ENCODE results near the gene GRAP2. TPM values are rescaled to one million over a fixed set of nuclear protein-coding genes. Genes with fewer than 3 reads are reported as not detected.

The GRAP2 gene
- total and polyA plus RNA-seq, 2 donors (not counting 3 experiments of a cell fraction or from before 2014, with no cell fraction given), result 0.04 TPM; not detected in 1

DNA sequence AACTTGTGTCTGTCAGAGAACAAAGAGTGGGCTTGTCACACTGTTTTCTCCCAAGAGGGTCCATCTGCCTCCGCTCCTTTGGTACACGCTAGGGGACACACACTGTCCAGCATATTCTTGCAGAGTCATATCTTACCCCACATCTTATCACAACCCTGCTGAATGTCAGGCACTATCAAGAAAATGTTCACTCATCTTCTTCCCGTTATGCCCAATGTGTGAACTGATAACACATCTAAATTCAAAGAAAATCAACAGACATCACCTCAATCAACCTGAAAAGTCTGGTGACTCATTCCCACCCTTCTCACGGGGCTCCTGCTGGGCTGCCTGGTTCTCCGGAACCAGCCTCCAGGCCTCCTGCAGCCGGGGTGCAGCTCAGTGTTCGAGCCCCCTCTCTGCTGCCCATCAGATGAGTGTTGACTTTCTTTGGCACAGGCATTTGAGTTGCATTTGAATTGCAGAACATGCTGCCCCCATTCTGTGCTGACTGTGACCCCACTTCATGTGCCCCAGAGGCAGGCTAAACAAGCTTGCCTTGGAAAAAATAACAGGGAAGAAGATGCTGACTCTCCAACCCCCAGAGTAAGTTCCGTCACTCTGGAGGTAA, 19.4 kb downstream of the GRAP2 start:
- Histone ChIP-seq H3K4me1 (ENCODE audit: control insufficient read depth, extremely low read depth, insufficient read depth, low read length) (no peaks in the 10 kb centered on the region), H3K36me3 (ENCODE audit: control insufficient read depth in 2 of 2, extremely low read depth in 1 of 2, insufficient read depth in 2 of 2, low read length in 2 of 2) (no peaks in the 10 kb centered on the region), H4K20me1 (replicated peaks; ENCODE audit: control insufficient read depth, extremely low read depth, insufficient read depth, low read length) (no peaks in the 10 kb centered on the region), H2AFZ (ENCODE audit: low read depth, low read length) (no peak overlapping the region), H3K79me2 (ENCODE audit: control insufficient read depth, insufficient read depth, low read length) (no peaks in the 10 kb centered on the region), H3K4me3 (replicated peaks in 1 of 3; ENCODE audit: insufficient read depth in 1 of 3, low read depth in 1 of 3, low read length in 3 of 3) (no peak overlapping the region), H3K9ac (replicated peaks; ENCODE audit: extremely low read depth, insufficient read depth, low read length) (no peak overlapping the region), H3K27ac (ENCODE audit: insufficient read depth, low read depth, low read length) (no peak overlapping the region), H3K9me3 (replicated peaks; ENCODE audit: control insufficient read depth, insufficient read depth, low read length) (no peaks in the 10 kb centered on the region), H3K4me2 (ENCODE audit: insufficient read depth, low read length) (no peak overlapping the region), H3K9me1 (replicated peaks; ENCODE audit: control insufficient read depth, extremely low read depth, insufficient read depth, low read length) (no peaks in the 10 kb centered on the region), H3K27me3 (ENCODE audit: control insufficient read depth in 2 of 2, insufficient read depth in 2 of 2, low read length in 2 of 2) (peaks cover 12 to 23% of the 10 kb centered on the region in 2 experiments)
- FAIRE-seq (no peak), DNase-seq (ENCODE audit: low read depth, low spot score) (no peak)
- ChIA-PET CTCF (interaction anchor here (1.2 kb wide), 2 partner anchors 13 to 104 kb away, joined by 4 to 6 read pairs; no protein-coding TSS in a partner anchor), POLR2A (no interaction called here)
- intact Hi-C loops (cut with micrococcal nuclease) (no loop called here), dilution Hi-C loops (cut with MboI; ENCODE audit: extremely low pct_ligation_motif_present, low sequenced_read_pairs) (no loop called here)
- no peak for TF ChIP-seq EZH2 (IDR thresholded peaks at IDR 0.05; ENCODE audit: borderline replicate concordance, low read depth, low read length, severe bottlenecking)
- TF ChIP-seq, protein P1, sequence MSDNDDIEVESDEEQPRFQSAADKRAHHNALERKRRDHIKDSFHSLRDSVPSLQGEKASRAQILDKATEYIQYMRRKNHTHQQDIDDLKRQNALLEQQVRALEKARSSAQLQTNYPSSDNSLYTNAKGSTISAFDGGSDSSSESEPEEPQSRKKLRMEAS (IDR thresholded peaks at IDR 0.05; ENCODE audit: insufficient read depth, insufficient read length), result no peak
- TF ChIP-seq POLR2AphosphoS5 (IDR thresholded peaks at IDR 0.05; ENCODE audit: insufficient read depth, low read depth, low read length), result no peak
- no TSS peak for BruUV-seq (replicated peaks)

DNA sequence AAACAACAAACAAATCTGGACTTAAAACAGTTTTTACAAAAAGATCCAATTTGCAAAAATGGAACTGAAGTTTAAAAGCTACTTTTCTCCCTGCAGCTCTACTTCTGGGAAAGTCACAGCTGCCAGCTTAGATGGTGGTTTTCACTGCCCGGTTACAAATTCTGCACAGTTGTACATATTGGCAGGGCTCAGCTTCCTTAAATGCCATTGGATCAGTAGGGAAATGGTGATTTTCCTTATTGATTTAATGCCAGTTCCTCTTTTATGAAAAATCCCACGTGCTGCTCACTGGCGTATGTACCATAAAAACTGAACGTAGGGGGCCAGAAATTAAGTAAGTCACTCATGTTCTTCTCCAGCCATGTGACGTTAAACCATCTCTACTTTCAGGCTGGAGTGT, 22.8 kb downstream of the GRAP2 start:
- intact Hi-C loops (cut with micrococcal nuclease), result no loop called here
- POLR2A ChIA-PET, result no interaction called here
- BruUV-seq (replicated peaks), result no TSS peak

More for the DNA sequence above, 22.8 kb downstream of the GRAP2 start:
- TF ChIP-seq, protein P1 (IDR thresholded peaks at IDR 0.05; ENCODE audit: insufficient read depth, insufficient read length), result no peak
- no peak for TF ChIP-seq JUN (IDR thresholded peaks at IDR 0.05; ENCODE audit: borderline replicate concordance, insufficient read depth, insufficient read length, low read depth)
- TF ChIP-seq GATA2 (IDR thresholded peaks at IDR 0.05; ENCODE audit: insufficient read depth, insufficient read length, low read depth, low read length), result no peak
- TF ChIP-seq, protein P2, sequence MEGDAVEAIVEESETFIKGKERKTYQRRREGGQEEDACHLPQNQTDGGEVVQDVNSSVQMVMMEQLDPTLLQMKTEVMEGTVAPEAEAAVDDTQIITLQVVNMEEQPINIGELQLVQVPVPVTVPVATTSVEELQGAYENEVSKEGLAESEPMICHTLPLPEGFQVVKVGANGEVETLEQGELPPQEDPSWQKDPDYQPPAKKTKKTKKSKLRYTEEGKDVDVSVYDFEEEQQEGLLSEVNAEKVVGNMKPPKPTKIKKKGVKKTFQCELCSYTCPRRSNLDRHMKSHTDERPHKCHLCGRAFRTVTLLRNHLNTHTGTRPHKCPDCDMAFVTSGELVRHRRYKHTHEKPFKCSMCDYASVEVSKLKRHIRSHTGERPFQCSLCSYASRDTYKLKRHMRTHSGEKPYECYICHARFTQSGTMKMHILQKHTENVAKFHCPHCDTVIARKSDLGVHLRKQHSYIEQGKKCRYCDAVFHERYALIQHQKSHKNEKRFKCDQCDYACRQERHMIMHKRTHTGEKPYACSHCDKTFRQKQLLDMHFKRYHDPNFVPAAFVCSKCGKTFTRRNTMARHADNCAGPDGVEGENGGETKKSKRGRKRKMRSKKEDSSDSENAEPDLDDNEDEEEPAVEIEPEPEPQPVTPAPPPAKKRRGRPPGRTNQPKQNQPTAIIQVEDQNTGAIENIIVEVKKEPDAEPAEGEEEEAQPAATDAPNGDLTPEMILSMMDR (IDR thresholded peaks at IDR 0.05; ENCODE audit: extremely low read depth in 1 of 2, insufficient read depth in 1 of 2, low read depth in 1 of 2, low read length in 2 of 2), result no peak
- TF ChIP-seq POLR2AphosphoS5 (IDR thresholded peaks at IDR 0.05; ENCODE audit: insufficient read depth, low read depth, low read length), result no peak
- TF ChIP-seq MYC (IDR thresholded peaks at IDR 0.05; ENCODE audit: low read depth, low read length), result no peak
- TF ChIP-seq EZH2 (IDR thresholded peaks at IDR 0.05; ENCODE audit: borderline replicate concordance, low read depth, low read length, severe bottlenecking), result no peak
- no peak for TF ChIP-seq POLR2A (IDR thresholded peaks at IDR 0.05; ENCODE audit: low read depth, low read length)
- TF ChIP-seq FOS (IDR thresholded peaks at IDR 0.05; ENCODE audit: borderline replicate concordance, insufficient read depth, low read length), result no peak
- H3K36me3 ChIP-seq (ENCODE audit: control insufficient read depth in 2 of 2, extremely low read depth in 1 of 2, insufficient read depth in 2 of 2, low read length in 2 of 2), result no peaks in the 10 kb centered on the region
- CTCF ChIA-PET, result interaction anchor here (1.9 to 2.1 kb wide), 2 partner anchors 9 to 101 kb away, joined by 6 to 14 read pairs; no protein-coding TSS in a partner anchor
- H3K9me1 ChIP-seq (replicated peaks; ENCODE audit: control insufficient read depth, extremely low read depth, insufficient read depth, low read length), result no peaks in the 10 kb centered on the region
- H3K4me3 ChIP-seq (replicated peaks in 1 of 3; ENCODE audit: insufficient read depth in 1 of 3, low read depth in 1 of 3, low read length in 3 of 3), result no peak overlapping the region
- H3K4me1 ChIP-seq (ENCODE audit: control insufficient read depth, extremely low read depth, insufficient read depth, low read length), result no peaks in the 10 kb centered on the region
- H3K4me2 ChIP-seq (ENCODE audit: insufficient read depth, low read length), result no peak overlapping the region
- H3K27me3 ChIP-seq (ENCODE audit: control insufficient read depth in 2 of 2, insufficient read depth in 2 of 2, low read length in 2 of 2), result peaks cover 19 to 25% of the 10 kb centered on the region in 2 experiments
- FAIRE-seq (no peak), DNase-seq (ENCODE audit: low read depth, low spot score) (no peak)
- dilution Hi-C loops (cut with MboI; ENCODE audit: extremely low pct_ligation_motif_present, low sequenced_read_pairs), result no loop called here
- H3K9ac ChIP-seq (replicated peaks; ENCODE audit: extremely low read depth, insufficient read depth, low read length), result no peak overlapping the region
- no peaks in the 10 kb centered on the region for H3K79me2 ChIP-seq (ENCODE audit: control insufficient read depth, insufficient read depth, low read length)
- no peaks in the 10 kb centered on the region for H3K9me3 ChIP-seq (replicated peaks; ENCODE audit: control insufficient read depth, insufficient read depth, low read length)
- H3K27ac ChIP-seq (ENCODE audit: insufficient read depth, low read depth, low read length), result no peak overlapping the region
- no peak overlapping the region for H2AFZ ChIP-seq (ENCODE audit: low read depth, low read length)
- no peaks in the 10 kb centered on the region for H4K20me1 ChIP-seq (replicated peaks; ENCODE audit: control insufficient read depth, extremely low read depth, insufficient read depth, low read length)

All from endothelial cell of umbilical vein (primary cell).